ENCODE data around the gene SYPL2.
"Not testable (repeated sequence)": the region's sequence is repeated elsewhere in the genome, so short reads cannot be mapped to it uniquely, and the experiment has no call there.

DNA sequence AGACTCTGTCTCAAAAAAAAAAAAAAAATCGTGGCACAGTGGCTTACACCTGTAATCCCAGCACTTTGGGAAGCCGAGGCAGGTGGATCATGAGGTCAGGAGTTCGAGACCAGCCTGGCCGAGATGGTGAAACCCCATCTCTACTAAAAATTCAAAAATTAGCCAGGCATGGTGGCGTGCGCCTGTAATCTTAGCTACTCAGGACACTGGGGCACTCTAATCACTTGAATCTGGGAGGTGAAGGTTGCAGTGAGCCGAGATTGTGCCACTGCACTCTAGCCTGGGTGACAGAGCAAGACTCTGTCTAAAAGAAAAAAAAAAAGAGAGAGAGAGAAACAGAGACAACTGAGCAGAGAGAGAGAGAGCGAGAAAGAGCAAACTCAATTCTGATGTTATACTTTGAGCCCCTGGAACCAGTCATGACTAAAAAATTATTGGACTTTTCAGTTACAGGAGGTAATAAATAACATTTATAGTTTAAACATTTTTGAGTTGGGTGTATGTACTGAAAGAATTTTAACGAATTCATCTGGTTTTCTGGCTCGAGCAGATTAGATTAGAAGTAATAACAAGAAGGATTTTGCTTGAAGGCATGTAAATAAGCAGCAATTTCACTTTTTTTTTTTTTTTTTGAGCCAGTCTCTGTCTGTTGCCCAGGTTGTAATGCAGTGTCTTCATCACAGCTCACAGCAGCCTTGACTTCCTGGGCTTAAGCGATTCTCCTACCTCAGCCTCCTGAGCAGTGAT lies 20.2 kb upstream of the SYPL2 start:
- not testable (repeated sequence) for TF ChIP-seq EZH2 (IDR thresholded peaks at IDR 0.05)
- TF ChIP-seq, protein P1, sequence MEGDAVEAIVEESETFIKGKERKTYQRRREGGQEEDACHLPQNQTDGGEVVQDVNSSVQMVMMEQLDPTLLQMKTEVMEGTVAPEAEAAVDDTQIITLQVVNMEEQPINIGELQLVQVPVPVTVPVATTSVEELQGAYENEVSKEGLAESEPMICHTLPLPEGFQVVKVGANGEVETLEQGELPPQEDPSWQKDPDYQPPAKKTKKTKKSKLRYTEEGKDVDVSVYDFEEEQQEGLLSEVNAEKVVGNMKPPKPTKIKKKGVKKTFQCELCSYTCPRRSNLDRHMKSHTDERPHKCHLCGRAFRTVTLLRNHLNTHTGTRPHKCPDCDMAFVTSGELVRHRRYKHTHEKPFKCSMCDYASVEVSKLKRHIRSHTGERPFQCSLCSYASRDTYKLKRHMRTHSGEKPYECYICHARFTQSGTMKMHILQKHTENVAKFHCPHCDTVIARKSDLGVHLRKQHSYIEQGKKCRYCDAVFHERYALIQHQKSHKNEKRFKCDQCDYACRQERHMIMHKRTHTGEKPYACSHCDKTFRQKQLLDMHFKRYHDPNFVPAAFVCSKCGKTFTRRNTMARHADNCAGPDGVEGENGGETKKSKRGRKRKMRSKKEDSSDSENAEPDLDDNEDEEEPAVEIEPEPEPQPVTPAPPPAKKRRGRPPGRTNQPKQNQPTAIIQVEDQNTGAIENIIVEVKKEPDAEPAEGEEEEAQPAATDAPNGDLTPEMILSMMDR (IDR thresholded peaks at IDR 0.05), result not testable (repeated sequence)

Measured in neural progenitor cell (in vitro differentiated cells).